Liver (tissue), 9 donors: ENCODE results near the gene PC. TPM values are rescaled to one million over a fixed set of nuclear protein-coding genes. Genes with fewer than 3 reads are reported as not detected.
A peak's percentile ranks its signal among the peaks of the same experiment; 100 is the strongest.

Experiments used
- DNase-seq: peaks from one replicate; pipeline ENCODE4 v3.0.0-alpha.2; 2017; ENCODE audit warnings: low spot score
- H3K27ac ChIP-seq, 2 donors: one replicate each; pipeline ENCODE4 v1.7.0; 2013; ENCODE audit warnings: inconsistent platforms in 2 of 2, low read length in 2 of 2, control low read depth in 1 of 2, low read depth in 1 of 2, mild to moderate bottlenecking in 1 of 2
- H3K27me3 ChIP-seq, 4 donors: one replicate each; pipeline versions ENCODE4 v1.6.1 to v1.7.0; 2013; ENCODE audit warnings: low read length in 3 of 4, inconsistent platforms in 1 of 4, mild to moderate bottlenecking in 1 of 4, moderate library complexity in 1 of 4; ENCODE audit not compliant: control insufficient read depth in 4 of 4, insufficient read depth in 4 of 4
- H3K36me3 ChIP-seq, 4 donors: one replicate each; pipeline versions ENCODE4 v1.6.1 to v1.7.0; 2013; ENCODE audit warnings: low read length in 3 of 4, mild to moderate bottlenecking in 3 of 4, low read depth in 1 of 4, moderate library complexity in 1 of 4; ENCODE audit not compliant: control insufficient read depth in 4 of 4, insufficient read depth in 3 of 4
- H3K4me1 ChIP-seq, 4 donors: one replicate each; pipeline versions ENCODE4 v1.6.1 to v1.7.0; 2013; ENCODE audit warnings: low read length in 3 of 4, mild to moderate bottlenecking in 3 of 4, moderate library complexity in 1 of 4; ENCODE audit not compliant: control insufficient read depth in 4 of 4, insufficient read depth in 4 of 4
- H3K4me3 ChIP-seq, 3 donors: one replicate each; pipeline versions ENCODE4 v1.6.1 to v1.7.0; 2013; ENCODE audit warnings: low read length in 3 of 3, control low read depth in 1 of 3, low read depth in 1 of 3, mild to moderate bottlenecking in 1 of 3
- H3K9ac ChIP-seq, 2 donors: one replicate each; pipeline ENCODE4 v1.7.0; 2013; ENCODE audit warnings: low read length in 2 of 2, mild to moderate bottlenecking in 2 of 2, moderate library complexity in 2 of 2, control low read depth in 1 of 2, low read depth in 1 of 2
- H3K9me3 ChIP-seq, 4 donors: one replicate each; pipeline versions ENCODE4 v1.6.1 to v1.7.0; 2013; ENCODE audit warnings: low read length in 3 of 4; ENCODE audit not compliant: control insufficient read depth in 4 of 4
- ATF3 ChIP-seq: IDR thresholded peaks from 2 replicates; pipeline ENCODE4 v1.6.1; 2016; ENCODE audit warnings: antibody characterized with exemption
- CTCF ChIP-seq: fragments of 150-350 bp; IDR thresholded peaks from 2 replicates; pipeline ENCODE4 v1.5.1; 2017; ENCODE audit warnings: improper control_type of control experiment, low read depth, low read length; ENCODE audit not compliant: missing input control
- EGR1 ChIP-seq, 2 donors: IDR thresholded peaks; 2 replicates each; pipeline ENCODE4 v1.6.1; 2016 to 2018; ENCODE audit warnings: antibody characterized with exemption in 2 of 2, low read depth in 2 of 2
- FOXA1 ChIP-seq: IDR thresholded peaks from 2 replicates; pipeline ENCODE4 v1.6.1; 2016; ENCODE audit warnings: antibody characterized with exemption
- FOXA2 ChIP-seq: IDR thresholded peaks from 2 replicates; pipeline ENCODE4 v1.6.1; 2016; ENCODE audit warnings: antibody characterized with exemption
- GABPA ChIP-seq, 2 donors: IDR thresholded peaks in 1 of 2; conservative IDR thresholded peaks in 1 of 2; 2 replicates each; pipeline ENCODE4 v1.6.1; 2016; ENCODE audit warnings: antibody characterized with exemption in 2 of 2, mild to moderate bottlenecking in 1 of 2, moderate library complexity in 1 of 2
- HNF4A ChIP-seq, 2 donors: conservative IDR thresholded peaks; 2 replicates each; pipeline ENCODE4 v1.6.1; 2016; ENCODE audit warnings: antibody characterized with exemption in 2 of 2, mild to moderate bottlenecking in 2 of 2
- HNF4G ChIP-seq: IDR thresholded peaks from 2 replicates; pipeline ENCODE4 v1.6.1; 2016; ENCODE audit warnings: antibody characterized with exemption
- JUND ChIP-seq, 2 donors: IDR thresholded peaks; 2 replicates each; pipeline ENCODE4 v1.6.1; 2016; ENCODE audit warnings: antibody characterized with exemption in 2 of 2
- NR2F2 ChIP-seq: IDR thresholded peaks from 2 replicates; pipeline ENCODE4 v1.6.1; 2016; ENCODE audit warnings: antibody characterized with exemption
- REST ChIP-seq: IDR thresholded peaks from 2 replicates; pipeline ENCODE4 v1.6.1; 2016; ENCODE audit warnings: antibody characterized with exemption, mild to moderate bottlenecking
- RXRA ChIP-seq, 2 donors: IDR thresholded peaks; 2 replicates each; pipeline ENCODE4 v1.6.1; 2017 to 2018; ENCODE audit warnings: antibody characterized with exemption in 2 of 2, mild to moderate bottlenecking in 1 of 2
- SP1 ChIP-seq: IDR thresholded peaks from 2 replicates; pipeline ENCODE4 v1.6.1; 2018; ENCODE audit warnings: antibody characterized with exemption, mild to moderate bottlenecking
- TAF1 ChIP-seq: conservative IDR thresholded peaks from 2 replicates; pipeline ENCODE4 v1.6.1; 2016; ENCODE audit warnings: antibody characterized with exemption, mild to moderate bottlenecking
- YY1 ChIP-seq: IDR thresholded peaks from 2 replicates; pipeline ENCODE4 v1.6.1; 2016; ENCODE audit warnings: antibody characterized with exemption, mild to moderate bottlenecking
- WGBS: extraction: QIAGEN DNeasy Blood & Tissue Kit; methylation state at CpG from one replicate; pipeline ENCODE4 v1.1.7; 2013; 5-methylcytosine and 5-hydroxymethylcytosine counted together
- polyA plus RNA-seq, 2 donors: library from polyadenylated mRNA; stranded (reverse) in 1 of 2; unstranded in 1 of 2; fragments of 200-250 nt in 1 of 2; fragments of >200 nt in 1 of 2; fragmentation: Nextera tagmentation in 1 of 2; extraction: Ambion mirVana in 1 of 2; gene quantifications; one replicate each; pipeline versions ENCODE4 v1.2.1 to v1.2.3, GENCODE V29; 2013 to 2015
- total RNA-seq, 2 donors: library from RNA; depleted of rRNA; stranded (reverse); fragments of >200 nt; gene quantifications; one replicate each; pipeline ENCODE4 v1.2.3, GENCODE V29; 2014
- donor health status: healthy.
- donor health status: healthy.
- donor health status: healthy.
- donor health status: healthy.
- donor health status: healthy.

The PC gene
- total and polyA plus RNA-seq, 4 donors: 144 to 583 (median 296) TPM

- Histone ChIP-seq H3K36me3 (peaks cover 10 to 36% (median 19%) of the 10 kb centered on the region in 4 donors), H3K9me3 (no peaks in the 10 kb centered on the region), H3K27me3 (no peaks in the 10 kb centered on the region), H3K9ac (peak within 1 kb of the TSS in 1 of 2 donors; percentile 12), H3K4me3 (peak within 1 kb of the TSS in 1 of 3 donors; percentile 33), H3K4me1 (peaks cover 0 to 8% (median 2%) of the 10 kb centered on the region in 4 donors), H3K27ac (peak within 1 kb of the TSS; percentile 40 to 55)
- DNase-seq: no peak
- 29% methylated on average over 103 of the region's 103 CpGs for WGBS
- TF ChIP-seq EGR1 (IDR thresholded peaks at IDR 0.05; ENCODE audit: low read depth in 2 of 2) (no peak), FOXA2 (no peak), RXRA (IDR thresholded peaks at IDR 0.05) (no peak), JUND (IDR thresholded peaks at IDR 0.05) (no peak), SP1 (no peak)
These were observed 101.5 kb downstream of the PC start, which contains the start of gene LRFN4 for GRCh38 chr11:66856496-66857233. Gene LRFN4, plus strand, starts transcription at chr11:66857064. Its CDS starts 681 bp downstream, at chr11:66857745.

- DNase-seq: peak; percentile 89
- peak overlapping the region in 2 of 3 donors; percentile 5 to 33 for H3K4me3 ChIP-seq
- H3K27ac ChIP-seq: peak overlapping the region; percentile 40 to 55
- H3K9me3 ChIP-seq: no peaks in the 10 kb centered on the region
- WGBS: 42% methylated on average over 51 of the region's 51 CpGs
- peak overlapping the region in 1 of 2 donors; percentile 12 for H3K9ac ChIP-seq
- no peaks in the 10 kb centered on the region for H3K27me3 ChIP-seq
- H3K36me3 ChIP-seq: peaks cover 10 to 33% (median 21%) of the 10 kb centered on the region in 4 donors
- H3K4me1 ChIP-seq: peaks cover 0 to 8% (median 2%) of the 10 kb centered on the region in 4 donors
- no peak for TF ChIP-seq REST
- no peak for TF ChIP-seq JUND (IDR thresholded peaks at IDR 0.05)
- no peak for TF ChIP-seq NR2F2
These were observed 102.3 kb downstream of the PC start for GRCh38 chr11:66855574-66856495.

- H3K9ac ChIP-seq: no peak overlapping the region
- H3K4me1 ChIP-seq: peaks cover 0 to 8% (median 2%) of the 10 kb centered on the region in 4 donors
- WGBS: 98% methylated on average over 15 of the region's 15 CpGs
- peaks cover 10 to 35% (median 21%) of the 10 kb centered on the region in 4 donors for H3K36me3 ChIP-seq
- no peak overlapping the region for H3K27ac ChIP-seq
- no peak overlapping the region for H3K4me3 ChIP-seq
- H3K9me3 ChIP-seq: no peaks in the 10 kb centered on the region
- DNase-seq: no peak
- H3K27me3 ChIP-seq: no peaks in the 10 kb centered on the region
- TF ChIP-seq FOXA1 (no peak), GABPA (IDR thresholded peaks at IDR 0.05 in 1 of 2, conservative IDR thresholded peaks at IDR 0.05 in 1 of 2) (no peak), RXRA (IDR thresholded peaks at IDR 0.05) (no peak), HNF4A (conservative IDR thresholded peaks at IDR 0.05) (no peak), YY1 (no peak), HNF4G (no peak), ATF3 (no peak), TAF1 (no peak), EGR1 (IDR thresholded peaks at IDR 0.05; ENCODE audit: low read depth in 2 of 2) (no peak), JUND (IDR thresholded peaks at IDR 0.05) (no peak), CTCF (no peak), NR2F2 (no peak), SP1 (no peak), REST (no peak)
These were observed 103.4 kb downstream of the PC start for GRCh38 chr11:66854729-66855211.
